SU-DHL-6 (cell line): ENCODE measurements around the gene TBC1D22A.

Experiments
- EZH2phosphoT487 ChIP-seq: fragments of 200-600 bp; sonication (generic), shearing (Covaris generic); conservative IDR thresholded peaks from 2 replicates; pipeline ENCODE4 v1.6.1; 2018; ENCODE audit warnings: mild to moderate bottlenecking, antibody characterized with exemption, low read length, moderate library complexity, mixed read lengths
- TF ChIP-seq, protein P1 (sequence below): fragments of 200-600 bp; sonication (generic); IDR thresholded peaks from one replicate; pipeline ENCODE4 v1.5.1; 2017; ENCODE audit warnings: antibody characterized with exemption, mild to moderate bottlenecking, low read length, moderate library complexity; ENCODE audit not compliant: insufficient read depth, poor library complexity, severe bottlenecking

DNA sequence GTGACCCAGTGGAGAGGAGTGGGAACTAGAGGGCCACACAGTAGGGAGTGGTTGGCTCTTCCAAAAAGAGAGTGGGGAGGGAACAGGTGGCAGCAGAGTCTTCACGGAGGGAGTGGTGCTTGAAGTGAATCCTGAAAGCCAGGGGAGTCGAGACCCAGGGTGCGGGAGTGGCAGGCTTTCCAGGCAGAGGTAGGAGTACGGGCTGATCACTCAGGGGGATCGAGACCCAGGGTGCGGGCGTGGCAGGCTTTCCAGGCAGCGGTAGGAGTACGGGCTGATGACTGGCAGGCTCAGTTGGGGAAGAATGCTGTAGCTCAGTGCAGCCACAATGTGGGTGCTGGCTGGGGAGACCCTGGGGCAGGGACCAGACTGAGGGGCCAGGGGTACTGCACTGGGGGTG is 148.2 kb downstream of the TBC1D22A start:
- TF ChIP-seq, protein P1, sequence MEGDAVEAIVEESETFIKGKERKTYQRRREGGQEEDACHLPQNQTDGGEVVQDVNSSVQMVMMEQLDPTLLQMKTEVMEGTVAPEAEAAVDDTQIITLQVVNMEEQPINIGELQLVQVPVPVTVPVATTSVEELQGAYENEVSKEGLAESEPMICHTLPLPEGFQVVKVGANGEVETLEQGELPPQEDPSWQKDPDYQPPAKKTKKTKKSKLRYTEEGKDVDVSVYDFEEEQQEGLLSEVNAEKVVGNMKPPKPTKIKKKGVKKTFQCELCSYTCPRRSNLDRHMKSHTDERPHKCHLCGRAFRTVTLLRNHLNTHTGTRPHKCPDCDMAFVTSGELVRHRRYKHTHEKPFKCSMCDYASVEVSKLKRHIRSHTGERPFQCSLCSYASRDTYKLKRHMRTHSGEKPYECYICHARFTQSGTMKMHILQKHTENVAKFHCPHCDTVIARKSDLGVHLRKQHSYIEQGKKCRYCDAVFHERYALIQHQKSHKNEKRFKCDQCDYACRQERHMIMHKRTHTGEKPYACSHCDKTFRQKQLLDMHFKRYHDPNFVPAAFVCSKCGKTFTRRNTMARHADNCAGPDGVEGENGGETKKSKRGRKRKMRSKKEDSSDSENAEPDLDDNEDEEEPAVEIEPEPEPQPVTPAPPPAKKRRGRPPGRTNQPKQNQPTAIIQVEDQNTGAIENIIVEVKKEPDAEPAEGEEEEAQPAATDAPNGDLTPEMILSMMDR, result no peak
- TF ChIP-seq EZH2phosphoT487, result no peak
